ENCODE measurements around the gene NKX1-2.

Gene NKX1-2

GRCh38 chr10:124450012-124450782, at the start of gene NKX1-2:
NKX1-2 (minus strand) TSS chr10:124450035; CDS start chr10:124449943, 92 bp downstream.
- no peak for DNase-seq

GRCh38 chr10:124498056-124498455, 48.2 kb upstream of the NKX1-2 start:
- no peak for DNase-seq

GRCh38 chr10:124497196-124497881, 47.5 kb upstream of the NKX1-2 start:
- DNase-seq: no peak

GRCh38 chr10:124496620-124497019, 46.8 kb upstream of the NKX1-2 start:
- DNase-seq: no peak

GRCh38 chr10:124496150-124496549, 46.3 kb upstream of the NKX1-2 start:
- DNase-seq: no peak

GRCh38 chr10:124495725-124496124, 45.9 kb upstream of the NKX1-2 start:
- DNase-seq: no peak

GRCh38 chr10:124495162-124495561, 45.3 kb upstream of the NKX1-2 start:
- no peak for DNase-seq

GRCh38 chr10:124494046-124494807, 44.4 kb upstream of the NKX1-2 start:
- no peak for DNase-seq

GRCh38 chr10:124493214-124493882, 43.5 kb upstream of the NKX1-2 start:
- no peak for DNase-seq

GRCh38 chr10:124492266-124492665, 42.4 kb upstream of the NKX1-2 start:
- DNase-seq: no peak

- no peak for DNase-seq
Observed at GRCh38 chr10:124491105-124491504, 41.3 kb upstream of the NKX1-2 start.

GRCh38 chr10:124486635-124487034, 36.8 kb upstream of the NKX1-2 start:
- no peak for DNase-seq

- DNase-seq: no peak
Observed at GRCh38 chr10:124484661-124485060, 34.8 kb upstream of the NKX1-2 start.

- DNase-seq: no peak
Observed at GRCh38 chr10:124484031-124484430, 34.2 kb upstream of the NKX1-2 start.

- no peak for DNase-seq
Observed at GRCh38 chr10:124482876-124483275, 33.0 kb upstream of the NKX1-2 start.

GRCh38 chr10:124482236-124482800, 32.5 kb upstream of the NKX1-2 start:
- no peak for DNase-seq

- no peak for DNase-seq
Observed at GRCh38 chr10:124481717-124482116, 31.9 kb upstream of the NKX1-2 start.

- DNase-seq: no peak
Observed at GRCh38 chr10:124480860-124481259, 31.0 kb upstream of the NKX1-2 start.

- no peak for DNase-seq
Observed at GRCh38 chr10:124478515-124478914, 28.7 kb upstream of the NKX1-2 start.

GRCh38 chr10:124477614-124478363, 28.0 kb upstream of the NKX1-2 start:
- DNase-seq: no peak

GRCh38 chr10:124476043-124476725, 26.3 kb upstream of the NKX1-2 start:
- no peak for DNase-seq

Measured in CD4-positive, alpha-beta T cell treated with Interleukin-10 for 1 hour (primary cell).